Measurements from ENCODE around the gene KLF6. TPM values are rescaled to one million over a fixed set of nuclear protein-coding genes. Genes with fewer than 3 reads are reported as not detected.

Gene KLF6
- total RNA-seq, 4 donors from 2014 or later: 23.3 to 84.7 (median 49.8) TPM

GRCh38 chr10:3827768-3828403, 42.9 kb upstream of the KLF6 start:
- ATAC-seq: no peak

DNA sequence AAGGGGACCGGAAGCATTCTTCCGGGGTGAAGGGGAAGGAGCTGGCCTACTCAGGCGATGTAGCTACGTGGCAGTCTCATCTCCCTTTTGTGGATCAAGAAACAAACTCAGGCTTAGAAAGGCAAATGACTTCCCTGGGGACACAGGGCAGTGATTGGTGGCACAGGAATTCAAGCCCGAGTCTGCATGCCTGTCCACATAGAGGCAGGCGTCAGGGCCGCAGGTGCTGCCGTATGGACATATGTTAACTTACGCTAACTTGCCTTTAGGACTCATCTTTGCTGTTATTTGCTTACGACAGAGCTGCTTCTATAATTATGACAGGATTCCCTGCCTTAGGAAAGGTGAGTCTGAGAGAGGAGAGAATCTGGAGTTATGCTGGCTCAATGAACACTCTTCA, 42.3 kb upstream of the KLF6 start:
- H3K27ac ChIP-seq: peak overlapping the region; percentile 87 to 92 (median 89)
- ATAC-seq (no peak), DNase-seq (no peak)
- in situ Hi-C loops (cut with MboI; ENCODE audit: low sequenced_read_pairs in 4 of 4): no loop called here
- no peak overlapping the region for H3K4me3 ChIP-seq
- H3K4me1 ChIP-seq: peaks cover 33 to 36% of the 10 kb centered on the region in 2 donors
- H3K27me3 ChIP-seq: no peaks in the 10 kb centered on the region
- H3K36me3 ChIP-seq: no peaks in the 10 kb centered on the region
- TF ChIP-seq CTCF (IDR thresholded peaks at IDR 0.05 in 4 of 5, conservative IDR thresholded peaks at IDR 0.05 in 1 of 5): no peak
- TF ChIP-seq POLR2A (IDR thresholded peaks at IDR 0.05): no peak
- intact Hi-C loops (cut with DNase I; ENCODE audit: low total_unique reads): loop anchor here (5.0 to 10.0 kb wide), 3 partner anchors 82 to 850 kb away; no protein-coding TSS in a partner anchor
- H3K9me3 ChIP-seq: no peaks in the 10 kb centered on the region

More at GRCh38 chr10:3827768-3828403, 42.9 kb upstream of the KLF6 start:
- Histone ChIP-seq H3K36me3 (no peaks in the 10 kb centered on the region), H3K27ac (peak overlapping the region; percentile 87 to 92 (median 89)), H3K4me3 (peak overlapping the region in 3 of 4 donors; percentile 50 to 62 (median 54)), H3K4me1 (peaks cover 33 to 36% of the 10 kb centered on the region in 2 donors), H3K27me3 (no peaks in the 10 kb centered on the region), H3K9me3 (no peaks in the 10 kb centered on the region)
- DNase-seq: no peak
- in situ Hi-C loops (cut with MboI; ENCODE audit: low sequenced_read_pairs in 4 of 4): no loop called here
- no peak for TF ChIP-seq CTCF (IDR thresholded peaks at IDR 0.05 in 4 of 5, conservative IDR thresholded peaks at IDR 0.05 in 1 of 5)
- intact Hi-C loops (cut with DNase I; ENCODE audit: low total_unique reads): loop anchor here (5.0 to 10.0 kb wide), 3 partner anchors 83 to 849 kb away; no protein-coding TSS in a partner anchor

- peak; percentile 64 to 68 for ATAC-seq
Measured at GRCh38 chr10:3825862-3826351, 40.9 kb upstream of the KLF6 start.

GRCh38 chr10:3825244-3825643, 40.2 kb upstream of the KLF6 start:
- peaks cover 25 to 30% of the 10 kb centered on the region in 2 donors for H3K4me1 ChIP-seq
- ATAC-seq (peak; percentile 91), DNase-seq (peak; percentile 86 to 95)
- intact Hi-C loops (cut with DNase I; ENCODE audit: low total_unique reads): loop anchor here (1.0 to 10.0 kb wide), 5 partner anchors 15 to 852 kb away; partner anchors contain the start of gene KLF6
- H3K9me3 ChIP-seq: no peaks in the 10 kb centered on the region
- peak overlapping the region in 3 of 4 donors; percentile 15 to 30 (median 21) for H3K4me3 ChIP-seq
- H3K27ac ChIP-seq: peak overlapping the region; percentile 87 to 92 (median 89)
- no peaks in the 10 kb centered on the region for H3K36me3 ChIP-seq
- H3K27me3 ChIP-seq: no peaks in the 10 kb centered on the region
- in situ Hi-C loops (cut with MboI; ENCODE audit: low sequenced_read_pairs in 4 of 4): no loop called here
- TF ChIP-seq POLR2A (IDR thresholded peaks at IDR 0.05) (peak; percentile 23 to 52), CTCF (IDR thresholded peaks at IDR 0.05 in 4 of 5, conservative IDR thresholded peaks at IDR 0.05 in 1 of 5) (no peak)

More at GRCh38 chr10:3825862-3826351, 40.9 kb upstream of the KLF6 start:
- DNase-seq: peak; percentile 70 to 83
- H3K36me3 ChIP-seq: no peaks in the 10 kb centered on the region
- peak overlapping the region; percentile 15 to 30 (median 20) for H3K4me3 ChIP-seq
- TF ChIP-seq CTCF (IDR thresholded peaks at IDR 0.05 in 4 of 5, conservative IDR thresholded peaks at IDR 0.05 in 1 of 5) (no peak), POLR2A (IDR thresholded peaks at IDR 0.05) (peak; percentile 26 to 60)
- intact Hi-C loops (cut with DNase I; ENCODE audit: low total_unique reads) (loop anchor here (1.0 to 10.0 kb wide), 5 partner anchors 16 to 851 kb away; partner anchors contain the start of gene KLF6), in situ Hi-C loops (cut with MboI; ENCODE audit: low sequenced_read_pairs in 4 of 4) (no loop called here)
- peaks cover 25 to 31% of the 10 kb centered on the region in 2 donors for H3K4me1 ChIP-seq
- H3K9me3 ChIP-seq: no peaks in the 10 kb centered on the region
- no peaks in the 10 kb centered on the region for H3K27me3 ChIP-seq
- H3K27ac ChIP-seq: peak overlapping the region; percentile 87 to 92 (median 89)

Data from gastrocnemius medialis (tissue), 4 donors.